PC-3 (cell line): ENCODE results near the gene NTRK2.

Experiments
- CTCF ChIP-seq: fragments of 300-600 bp; sonication (generic); conservative IDR thresholded peaks from 2 replicates; pipeline ENCODE4 v1.5.1; 2017; ENCODE audit warnings: antibody characterized with exemption, low read depth, mild to moderate bottlenecking, low read length
- EZH2phosphoT487 ChIP-seq: fragments of 300-600 bp; sonication (generic); IDR thresholded peaks from 2 replicates; pipeline ENCODE4 v1.6.1; 2018; ENCODE audit warnings: mild to moderate bottlenecking, antibody characterized with exemption, low read length, borderline replicate concordance

DNA sequence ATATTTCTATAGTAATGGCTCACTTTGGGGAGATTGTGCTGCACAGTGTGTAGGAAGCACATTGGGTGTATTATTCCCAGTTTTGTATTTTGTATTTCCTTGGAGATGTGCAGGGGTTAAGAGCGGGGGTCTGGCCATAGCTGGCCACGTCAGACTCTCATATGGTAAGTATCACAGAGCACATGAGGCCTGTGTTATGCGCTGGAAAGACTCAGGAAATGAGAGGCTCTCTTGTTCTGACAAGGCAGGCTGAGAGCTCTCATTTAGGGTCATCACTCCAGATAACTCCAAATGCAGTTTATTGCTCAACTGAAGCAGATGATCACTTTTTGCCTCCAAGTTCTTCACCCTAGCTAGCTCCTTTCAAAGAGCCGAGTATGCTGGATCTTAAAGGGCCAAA lies 205.7 kb downstream of the NTRK2 start:
- TF ChIP-seq CTCF (no peak), EZH2phosphoT487 (no peak)
